ENCODE results near the gene FHIT.
"Not testable (repeated sequence)": the region's sequence is repeated elsewhere in the genome, so short reads cannot be mapped to it uniquely, and the experiment has no call there.

The FHIT gene

DNA sequence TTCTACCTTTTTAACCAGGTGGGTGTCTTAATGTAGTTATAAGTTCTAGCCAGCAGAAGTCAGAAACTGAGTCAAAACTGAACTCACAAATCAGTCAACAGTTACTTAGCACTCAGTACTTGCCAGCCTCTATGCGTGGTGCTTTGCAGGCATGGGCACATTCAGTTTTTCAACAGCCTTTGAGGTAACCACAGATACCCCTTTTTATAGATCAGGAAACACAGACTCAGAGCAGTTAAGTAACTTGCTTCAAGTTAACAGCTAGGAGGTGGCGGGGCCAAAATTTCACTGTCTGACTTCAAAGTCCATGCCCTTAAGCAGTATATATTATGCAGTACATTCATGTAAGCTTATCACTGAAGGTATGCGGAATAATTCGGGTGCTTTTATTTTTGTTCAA is 139.4 kb downstream of the FHIT start:
- no peak for DNase-seq (ENCODE audit: low read depth)

DNA sequence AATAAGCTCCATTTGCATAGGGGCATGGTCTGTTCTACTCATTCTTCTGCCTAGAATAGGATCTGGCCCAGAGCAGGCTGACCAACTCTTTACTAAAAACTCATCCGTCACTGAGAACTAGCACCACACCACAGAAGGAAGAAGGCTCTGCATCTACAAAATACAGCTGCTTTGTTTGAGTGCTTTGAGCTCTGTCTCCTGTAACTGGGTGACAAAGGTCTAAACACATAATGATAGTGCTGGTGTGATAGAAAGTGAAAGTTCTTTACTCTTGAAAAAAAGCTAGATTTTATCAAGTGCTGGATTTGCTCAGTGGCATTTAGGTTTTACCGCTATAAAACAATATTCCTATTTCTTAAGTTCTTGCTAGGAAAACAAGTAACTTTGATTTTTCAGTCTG is 140.7 kb downstream of the FHIT start:
- DNase-seq (ENCODE audit: low read depth), result no peak

DNA sequence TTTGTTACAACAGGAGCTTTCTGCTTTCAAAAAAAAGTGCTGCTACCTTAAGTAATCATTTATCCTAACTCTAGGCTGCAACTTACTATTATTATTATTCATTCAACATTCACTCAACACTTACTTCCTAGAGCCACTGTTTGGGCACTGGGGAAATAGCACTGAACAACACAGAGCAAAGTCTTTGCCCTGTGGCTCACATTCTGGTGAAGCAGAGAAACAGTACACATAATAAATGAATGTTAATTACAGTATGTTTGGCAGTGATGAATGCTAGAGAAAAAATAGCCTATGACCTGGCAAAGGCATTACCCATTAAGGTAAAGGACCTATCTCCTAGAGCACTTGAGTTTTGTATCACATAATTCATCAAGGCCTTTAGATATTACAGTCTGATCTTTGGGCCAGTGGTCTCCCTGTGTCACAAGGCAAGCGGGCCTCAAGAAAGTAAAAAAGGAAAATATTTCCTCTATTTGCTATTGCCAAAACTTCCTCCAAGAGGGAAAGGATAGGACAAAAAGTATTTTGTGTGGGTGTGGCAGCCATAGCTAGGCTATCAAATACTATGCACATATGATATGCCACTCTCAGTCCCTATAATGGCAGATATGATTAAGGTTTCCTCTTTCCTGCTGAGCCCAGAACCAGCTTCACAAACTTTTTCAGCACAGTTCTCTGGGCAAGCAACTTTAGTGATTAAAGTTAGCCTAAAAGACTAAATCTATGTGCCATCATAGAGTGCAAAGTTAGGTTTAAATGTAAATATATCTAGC is 142.8 kb downstream of the FHIT start:
- DNase-seq (ENCODE audit: low read depth), result no peak

DNA sequence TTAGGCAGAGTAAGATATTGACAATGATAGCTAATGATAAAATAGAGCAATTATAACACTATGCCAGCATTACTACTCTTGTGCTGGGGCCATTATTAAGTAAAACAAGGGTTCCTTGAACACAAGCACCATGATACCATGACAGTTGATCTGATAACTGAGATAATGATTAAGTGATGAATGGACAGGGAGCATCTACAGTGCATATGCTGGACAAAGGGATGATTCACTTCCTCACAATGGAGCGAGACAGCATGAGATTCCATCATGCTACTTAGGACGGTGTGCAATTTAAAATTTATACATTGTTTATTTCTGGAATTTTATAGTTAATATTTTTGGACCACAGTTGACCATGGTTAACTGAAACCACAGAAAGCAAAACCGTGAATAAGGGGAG is 156.6 kb downstream of the FHIT start:
- no peak for DNase-seq (ENCODE audit: low read depth)

DNA sequence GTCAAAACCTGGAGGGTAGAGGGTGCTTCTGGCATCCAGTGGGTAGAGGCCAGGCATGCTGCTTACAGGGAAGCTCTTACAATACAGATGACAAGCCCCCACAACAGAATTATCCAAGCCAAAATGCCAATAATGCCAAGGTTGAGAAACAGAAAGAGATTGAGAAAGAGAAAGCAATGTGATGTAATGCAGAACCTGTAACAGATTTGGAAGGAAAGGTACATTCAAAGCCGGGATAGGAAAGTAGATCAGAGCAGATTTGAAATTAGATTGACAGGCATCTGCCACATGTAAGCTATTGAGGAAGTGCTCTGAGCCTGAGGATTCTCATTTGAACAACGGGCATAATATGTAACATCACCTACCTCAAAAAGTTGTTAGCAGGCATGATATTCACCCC is 157.9 kb downstream of the FHIT start:
- DNase-seq (ENCODE audit: low read depth), result no peak

DNA sequence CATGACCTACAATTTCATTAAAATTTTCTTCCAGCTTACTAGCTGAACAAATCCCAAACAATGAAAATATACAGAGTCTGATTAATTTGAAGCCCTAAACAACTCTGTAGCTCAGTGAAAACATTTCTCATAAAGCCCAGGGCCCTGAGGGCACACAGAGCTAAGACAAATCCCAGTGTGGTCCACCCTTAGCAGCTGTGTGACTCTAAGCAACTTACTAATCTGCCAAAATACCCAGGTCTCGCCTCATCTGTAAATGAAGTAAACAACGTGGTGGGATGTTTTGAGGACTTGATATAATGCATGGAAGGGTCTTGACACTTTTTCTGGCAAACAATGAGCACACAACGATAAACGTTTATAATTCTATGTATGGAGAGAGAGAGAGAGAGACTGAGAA is 158.4 kb downstream of the FHIT start:
- no peak for DNase-seq (ENCODE audit: low read depth)

DNA sequence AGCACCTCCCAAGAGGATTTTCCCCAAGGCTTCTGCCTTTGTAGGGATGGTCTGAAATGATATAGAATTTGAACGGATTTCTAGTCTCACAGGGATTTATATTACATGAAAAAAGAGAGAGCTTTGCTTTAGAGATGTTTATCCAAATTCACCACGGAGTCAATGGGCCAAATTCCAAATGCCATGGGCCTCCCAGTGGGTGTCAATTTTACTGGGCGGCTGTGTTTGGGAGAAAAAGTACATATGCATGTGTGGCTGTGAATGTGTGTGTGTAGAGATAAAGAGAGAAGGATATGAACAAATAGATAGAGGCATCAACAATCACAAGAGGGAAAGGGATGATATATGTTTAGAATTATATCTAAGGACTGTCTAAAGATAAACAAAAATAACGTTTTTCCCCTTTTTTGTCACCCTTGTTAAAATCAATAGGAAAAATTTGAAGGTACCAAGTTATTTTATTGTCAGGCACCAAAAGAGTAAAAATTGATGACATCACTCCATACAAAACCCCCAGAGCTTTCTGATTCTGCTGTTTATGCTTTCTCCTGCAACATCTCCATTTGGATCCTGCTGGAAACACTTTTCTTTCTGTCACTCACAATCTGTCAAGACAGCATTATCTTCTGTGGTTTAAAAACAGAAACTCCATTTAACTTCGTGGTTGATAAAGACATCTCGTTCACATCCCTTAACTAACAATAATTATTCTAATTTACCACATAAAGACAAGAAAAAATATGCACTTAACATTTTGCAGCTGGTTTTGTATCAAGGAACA is 160.7 kb downstream of the FHIT start:
- DNase-seq (ENCODE audit: low read depth), result no peak

DNA sequence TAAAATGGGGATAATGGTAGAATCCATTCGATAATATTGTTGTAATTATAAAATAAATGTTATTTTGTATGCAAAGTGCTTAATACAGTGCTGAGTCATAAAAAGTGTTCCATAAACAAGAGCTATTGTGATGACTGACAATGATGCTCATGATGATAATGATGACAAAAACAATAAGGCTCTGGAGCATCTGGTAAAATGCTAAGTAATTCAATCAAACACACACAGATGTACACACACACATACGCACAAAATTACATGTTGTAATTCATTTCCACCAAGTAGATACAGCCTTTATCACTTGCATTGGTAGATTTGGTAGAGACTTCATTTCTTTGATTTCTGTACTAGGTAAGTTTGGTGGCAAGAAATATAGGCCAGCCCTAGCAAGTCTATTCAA is 163.8 kb downstream of the FHIT start:
- DNase-seq (ENCODE audit: low read depth), result no peak

DNA sequence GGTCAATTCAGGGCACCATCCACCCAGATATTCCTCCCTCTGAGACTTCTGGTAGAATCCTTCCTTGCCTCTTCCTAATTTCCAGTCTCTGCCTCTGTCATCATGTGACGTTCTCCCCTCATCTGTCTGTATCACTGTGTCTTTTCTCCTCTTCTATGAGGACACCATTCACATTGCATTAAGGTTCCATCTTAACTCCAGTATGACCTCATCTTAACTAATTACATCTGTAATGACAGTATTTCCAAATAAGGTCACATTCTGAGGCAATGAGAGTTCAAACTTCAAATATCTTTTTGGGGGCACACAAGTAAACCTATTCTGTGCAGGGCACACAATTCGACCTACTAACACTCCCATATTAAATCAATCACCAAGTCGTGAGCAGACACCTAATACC is 169.7 kb downstream of the FHIT start:
- DNase-seq (ENCODE audit: low read depth), result no peak

DNA sequence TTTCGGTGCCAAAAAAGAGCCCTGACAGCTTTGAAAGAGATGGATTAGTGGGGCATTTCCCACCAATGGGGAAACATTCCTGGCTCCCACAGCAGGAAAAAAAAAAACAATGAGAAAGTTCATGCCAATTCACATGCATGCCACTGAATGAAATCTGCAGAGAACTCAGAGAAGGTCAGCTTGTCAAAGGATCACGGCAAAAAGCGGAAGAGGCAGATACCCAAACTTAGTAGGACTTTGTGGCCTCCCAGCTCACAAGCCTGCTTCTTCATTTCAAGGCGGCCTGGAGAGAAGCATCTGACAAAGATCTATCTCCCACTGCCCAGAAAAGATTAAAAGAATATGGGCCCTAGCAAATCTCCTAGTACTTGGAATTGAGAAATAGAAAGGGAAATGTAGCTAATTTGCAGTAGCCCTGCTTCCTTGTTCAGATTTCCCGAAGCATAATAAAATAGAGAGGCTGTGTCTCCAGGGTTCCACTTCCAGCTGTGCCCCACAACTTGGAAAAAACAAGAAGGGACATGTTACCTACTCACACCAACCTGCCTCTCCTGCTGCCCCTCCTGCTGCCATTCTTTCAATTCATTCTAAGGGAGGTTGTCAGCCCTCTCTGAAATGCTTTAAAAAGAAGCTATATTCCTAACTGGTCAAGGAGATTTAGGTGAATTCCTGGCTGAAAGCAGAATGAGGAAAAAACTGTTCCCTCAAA is 170.4 kb downstream of the FHIT start:
- no peak for DNase-seq (ENCODE audit: low read depth)

DNA sequence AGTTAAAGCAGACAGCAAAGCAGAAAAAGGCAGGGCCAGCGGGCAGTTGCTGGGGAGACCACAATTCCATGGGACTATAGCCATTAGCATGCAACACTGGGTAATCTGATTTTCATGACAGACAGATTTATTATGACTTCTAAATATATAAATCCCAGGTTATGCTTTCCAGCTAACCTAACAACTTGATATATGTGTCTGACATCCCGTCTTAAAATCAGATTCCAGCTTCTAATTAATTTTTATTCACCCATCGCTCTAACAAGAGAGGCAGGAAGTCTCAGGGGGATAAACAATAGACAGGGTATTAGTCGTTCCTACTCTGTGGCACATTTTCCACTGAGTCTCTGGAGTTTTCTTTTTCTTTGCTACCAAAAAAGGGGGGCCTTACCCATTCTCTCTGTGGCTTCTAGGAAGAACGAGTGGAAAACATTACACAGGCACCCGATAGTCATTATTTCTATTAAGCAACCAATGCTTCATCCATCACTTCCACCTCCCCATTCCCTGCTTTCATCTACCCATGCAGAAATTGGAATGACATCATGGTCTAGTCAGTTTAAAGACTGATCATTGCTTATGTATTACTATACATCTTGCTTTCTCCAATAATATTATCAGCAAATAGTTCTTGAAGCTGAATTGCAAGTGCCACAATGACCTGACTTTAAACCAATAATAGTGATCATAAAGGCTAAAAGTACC is 173.1 kb downstream of the FHIT start:
- DNase-seq (ENCODE audit: low read depth), result no peak

DNA sequence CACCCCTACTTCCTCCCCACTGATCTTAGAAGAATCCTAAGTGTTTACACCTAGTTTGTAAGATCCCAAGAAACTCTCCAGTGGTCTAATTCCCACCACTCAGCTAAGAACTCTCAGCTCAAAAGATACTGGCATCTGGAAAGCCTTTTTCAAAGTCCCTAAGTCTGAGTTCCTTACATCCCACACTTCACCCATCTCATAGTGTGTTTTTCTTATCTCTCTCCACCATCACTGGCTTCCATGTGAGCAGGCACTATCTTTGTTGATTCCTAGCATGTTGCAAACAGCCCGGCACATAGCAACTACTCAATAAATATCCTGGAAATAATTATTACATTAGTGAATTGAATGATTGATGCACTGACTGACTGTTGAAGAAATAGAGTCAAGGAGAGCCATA is 173.7 kb downstream of the FHIT start:
- DNase-seq (ENCODE audit: low read depth), result no peak

DNA sequence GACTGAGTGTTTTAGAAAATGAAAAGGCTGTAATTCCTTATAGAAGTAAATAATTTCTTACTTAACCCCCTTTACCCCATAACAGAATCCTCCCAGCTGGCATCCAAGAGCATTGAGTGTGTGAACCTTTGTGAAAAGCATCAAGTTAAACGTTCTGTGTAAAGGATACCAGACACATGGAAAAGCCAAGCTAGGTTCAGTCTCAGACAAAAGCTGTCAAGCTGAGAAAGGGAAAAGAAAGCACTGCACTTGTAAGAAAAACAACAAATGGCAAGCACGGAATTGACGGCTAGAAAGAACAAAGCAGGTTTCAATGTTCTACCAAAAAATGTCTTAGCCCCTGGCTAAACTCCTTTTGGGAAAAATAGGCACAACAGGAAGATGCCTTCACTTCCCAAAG is 176.5 kb downstream of the FHIT start:
- DNase-seq (ENCODE audit: low read depth), result no peak

DNA sequence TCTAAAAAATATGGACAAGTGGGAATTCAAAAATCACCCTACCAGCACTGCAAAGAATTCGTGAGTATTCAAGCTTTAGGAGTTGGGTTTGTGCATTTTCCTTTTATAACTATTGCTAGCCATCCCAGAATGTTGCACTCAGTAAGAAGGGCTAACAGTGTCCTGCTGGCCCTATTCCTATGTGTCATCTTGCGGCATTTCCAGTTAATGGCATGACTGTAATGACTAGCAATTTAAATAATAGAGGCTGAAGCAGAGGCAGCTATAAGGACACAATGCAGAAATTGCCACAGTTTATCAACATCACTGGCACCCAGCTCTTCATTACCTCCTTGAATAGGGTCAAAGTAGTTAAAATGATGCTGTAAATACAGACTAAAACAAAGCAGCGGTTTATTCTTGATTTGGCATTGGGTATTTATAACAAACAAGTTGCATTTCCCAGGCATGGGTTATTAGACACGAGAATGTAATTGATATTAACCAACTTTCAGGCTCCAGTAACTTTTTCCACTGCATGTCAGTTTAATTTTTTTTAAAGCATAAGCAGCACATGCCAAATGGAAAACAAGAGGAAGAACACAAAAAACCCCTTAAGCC is 177.6 kb downstream of the FHIT start:
- no peak for DNase-seq (ENCODE audit: low read depth)

DNA sequence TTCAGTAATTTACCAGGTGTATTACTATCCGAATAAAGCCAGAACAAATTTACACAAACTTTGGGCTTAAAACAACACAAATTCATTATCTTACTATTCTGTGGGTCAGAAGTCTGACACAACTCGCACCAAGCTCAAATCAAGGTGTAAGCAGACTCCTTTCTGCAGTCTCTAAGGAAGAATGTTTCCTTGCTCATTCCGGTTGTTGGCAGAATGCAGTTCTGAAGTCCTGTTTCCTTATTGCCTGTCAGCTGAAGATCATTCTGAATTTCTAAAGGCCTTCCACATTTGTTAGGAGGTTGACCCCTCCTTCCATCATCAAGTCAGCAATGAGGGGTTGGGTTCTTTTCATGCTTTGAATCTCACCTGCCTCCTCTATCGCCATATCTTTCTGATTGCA is 183.2 kb downstream of the FHIT start:
- no peak for DNase-seq (ENCODE audit: low read depth)

DNA sequence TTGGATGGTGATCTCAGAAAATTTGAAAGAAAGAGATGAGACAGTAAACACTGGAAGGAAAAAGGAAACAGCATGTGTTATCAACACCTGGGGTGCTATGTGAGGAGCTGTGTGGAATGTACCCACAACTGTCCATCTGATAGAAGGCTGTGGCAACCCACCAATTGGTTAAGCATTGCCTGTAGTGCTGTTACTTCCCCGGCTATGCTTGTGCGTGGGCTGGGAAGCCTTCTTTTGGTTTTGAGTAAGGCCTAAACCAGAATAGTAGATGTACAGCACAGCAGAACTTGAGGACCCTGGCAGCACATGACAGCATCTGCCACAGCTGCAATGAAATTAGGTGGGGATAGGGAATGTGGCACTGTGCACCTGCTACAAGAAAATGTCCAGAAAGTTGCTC is 184.5 kb downstream of the FHIT start:
- DNase-seq (ENCODE audit: low read depth), result no peak

DNA sequence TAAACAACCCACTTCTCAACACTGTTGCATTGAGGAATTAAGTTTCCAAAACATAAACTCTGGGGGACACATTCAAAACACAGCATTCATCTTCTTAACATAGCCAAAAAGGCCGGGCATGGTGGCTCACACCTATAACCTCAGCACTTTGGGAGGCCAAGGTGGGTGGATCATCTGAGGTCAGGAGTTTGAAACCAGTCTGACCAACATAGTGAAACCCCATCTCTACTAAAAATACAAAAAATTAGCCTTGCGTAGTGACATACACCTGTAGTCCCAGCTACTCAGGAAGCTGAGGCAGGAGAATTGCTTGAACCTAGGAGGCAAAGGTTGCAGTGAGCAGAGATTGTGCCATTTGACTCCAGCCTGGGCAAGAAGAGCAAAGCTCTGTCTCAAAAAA is 185.0 kb downstream of the FHIT start:
- not testable (repeated sequence) for DNase-seq (ENCODE audit: low read depth)

DNA sequence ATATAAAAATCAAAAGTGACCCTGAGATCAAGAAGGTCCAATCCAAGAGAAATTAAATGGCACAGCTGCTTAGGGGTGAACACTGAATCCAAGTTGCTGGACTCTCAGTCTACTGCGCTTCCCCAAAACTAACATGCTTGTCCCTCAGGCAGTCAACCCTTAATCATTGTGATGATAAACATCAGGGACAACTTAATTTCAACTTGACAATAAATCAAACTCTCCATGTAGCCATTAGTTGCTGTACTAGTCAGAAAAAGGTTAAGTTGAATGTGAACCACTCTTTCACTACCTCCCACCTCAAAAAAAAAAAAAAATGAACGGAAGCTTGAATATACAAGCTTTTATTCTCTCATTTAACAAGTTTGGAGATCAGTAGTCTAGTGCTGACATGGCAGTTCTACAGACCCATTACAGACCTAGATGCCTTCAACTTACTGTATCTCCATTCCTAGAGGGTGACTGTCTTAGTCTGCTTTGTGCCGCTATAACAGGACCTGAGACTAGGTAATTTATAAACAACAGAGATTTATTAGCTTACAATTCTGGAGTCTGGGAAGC is 185.7 kb downstream of the FHIT start:
- DNase-seq (ENCODE audit: low read depth), result no peak

DNA sequence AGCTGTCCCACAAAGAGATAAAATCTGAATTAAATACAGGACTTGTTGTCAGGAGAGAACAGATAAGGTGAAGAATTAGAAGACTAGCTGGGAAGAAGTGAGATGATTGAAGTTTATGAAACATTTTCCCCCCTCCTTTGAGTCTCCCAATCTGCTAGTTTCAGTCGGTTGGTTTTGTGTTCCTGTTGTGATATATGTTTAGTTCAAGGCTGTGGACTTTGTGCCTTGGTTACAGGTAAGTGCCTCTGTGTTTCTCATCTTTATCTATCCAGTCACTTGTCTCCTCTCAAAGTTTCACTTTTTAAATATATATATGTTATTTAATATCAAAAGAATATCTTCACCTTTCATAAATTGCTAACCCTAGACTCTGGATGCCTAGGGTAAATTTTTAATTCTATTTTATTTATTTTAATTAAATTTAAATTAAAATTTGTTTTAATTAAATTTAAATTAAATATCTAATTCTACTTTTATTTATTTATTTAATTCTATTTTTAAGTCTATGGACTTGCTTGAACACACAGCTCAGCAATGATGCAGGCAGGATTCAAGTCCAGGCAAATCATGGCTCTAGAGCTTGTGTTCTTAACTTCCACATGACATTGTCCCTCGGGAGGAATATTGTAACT is 190.0 kb downstream of the FHIT start:
- no peak for DNase-seq (ENCODE audit: low read depth)

DNA sequence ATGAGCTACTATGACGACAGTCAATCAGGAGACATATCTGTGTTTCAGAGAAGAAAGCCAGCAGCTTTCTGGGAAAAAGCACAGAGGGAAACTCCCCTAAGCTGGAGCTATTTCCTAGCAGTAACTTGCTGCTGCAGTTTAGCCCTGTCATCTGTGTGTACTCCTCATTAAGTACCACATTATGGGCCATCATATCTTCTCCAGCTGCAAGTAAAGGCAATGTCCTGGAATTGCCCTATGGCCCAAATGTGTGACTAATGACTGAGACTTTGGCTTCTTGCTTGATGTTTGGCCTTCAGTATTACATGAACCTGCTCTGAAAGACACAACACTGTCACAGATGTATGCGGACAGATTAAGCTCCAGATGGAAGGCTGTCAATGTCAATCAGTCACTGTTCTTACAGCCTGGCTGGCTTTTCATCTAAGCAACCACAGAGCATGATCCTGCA is 190.8 kb downstream of the FHIT start:
- DNase-seq (ENCODE audit: low read depth), result no peak

DNA sequence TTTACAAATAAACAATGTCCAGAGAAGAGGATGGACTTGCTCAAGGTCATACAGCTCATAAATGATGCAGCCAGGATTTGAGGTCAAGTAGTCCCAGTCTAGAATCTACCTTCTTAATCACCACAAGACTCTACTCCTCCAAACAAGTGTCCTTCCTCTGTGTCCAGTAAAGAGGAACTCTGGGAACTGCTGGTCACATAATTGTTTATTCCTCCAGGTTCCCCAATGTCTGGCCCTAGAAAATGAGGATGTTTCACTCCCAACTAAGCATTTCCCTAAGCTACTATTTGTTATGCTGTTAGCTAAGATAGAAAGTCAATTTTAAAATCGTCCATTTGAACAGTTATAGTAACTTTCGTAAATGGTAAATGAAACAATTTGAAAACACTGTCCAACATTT is 192.4 kb downstream of the FHIT start:
- no peak for DNase-seq (ENCODE audit: low read depth)
